ENCODE data around the gene ZNF106.

ZNF106 gene

GRCh38 chr15:42471002-42471401, 19.9 kb downstream of the ZNF106 start:
- ATAC-seq = no peak

GRCh38 chr15:42465520-42466259, 25.3 kb downstream of the ZNF106 start:
- no peak for ATAC-seq

- ATAC-seq = no peak
Observed at GRCh38 chr15:42461261-42461660, 29.7 kb downstream of the ZNF106 start.

- ATAC-seq = no peak
Observed at GRCh38 chr15:42457445-42458442, 33.2 kb downstream of the ZNF106 start.

GRCh38 chr15:42456971-42457370, 34.0 kb downstream of the ZNF106 start:
- ATAC-seq = no peak

GRCh38 chr15:42456531-42456930, 34.4 kb downstream of the ZNF106 start:
- ATAC-seq = no peak

GRCh38 chr15:42453826-42454225, 37.1 kb downstream of the ZNF106 start:
- ATAC-seq = no peak

- ATAC-seq = no peak
Observed at GRCh38 chr15:42450425-42450790, 40.5 kb downstream of the ZNF106 start.

- ATAC-seq = no peak
Observed at GRCh38 chr15:42449770-42450424, 41.0 kb downstream of the ZNF106 start.

- ATAC-seq = no peak
Observed at GRCh38 chr15:42448281-42448680, 42.7 kb downstream of the ZNF106 start.

GRCh38 chr15:42447599-42447998, 43.3 kb downstream of the ZNF106 start:
- ATAC-seq = no peak

GRCh38 chr15:42445551-42445950, 45.4 kb downstream of the ZNF106 start:
- no peak for ATAC-seq

GRCh38 chr15:42444415-42445063, 46.4 kb downstream of the ZNF106 start:
- no peak for ATAC-seq

- no peak for ATAC-seq
Observed at GRCh38 chr15:42427429-42428223, 63.3 kb downstream of the ZNF106 start.

GRCh38 chr15:42421376-42421775, 69.6 kb downstream of the ZNF106 start:
- ATAC-seq = no peak

GRCh38 chr15:42419369-42419768, 71.6 kb downstream of the ZNF106 start:
- ATAC-seq = no peak

- ATAC-seq = no peak
Observed at GRCh38 chr15:42413920-42414319, 77.0 kb downstream of the ZNF106 start.

GRCh38 chr15:42411884-42412283, 79.1 kb downstream of the ZNF106 start:
- ATAC-seq = no peak

GRCh38 chr15:42409011-42409410, 81.9 kb downstream of the ZNF106 start:
- no peak for ATAC-seq

GRCh38 chr15:42408178-42408577, 82.8 kb downstream of the ZNF106 start:
- no peak for ATAC-seq

GRCh38 chr15:42405863-42406482, 85.0 kb downstream of the ZNF106 start:
- ATAC-seq = no peak
